Kidney capillary endothelial cell (primary cell): ENCODE results near the gene MYRF.
A peak's percentile ranks its signal among the peaks of the same experiment; 100 is the strongest.

Experiments used
- DNase-seq: peaks from one replicate; pipeline ENCODE4 v3.0.0-alpha.2; 2018; ENCODE audit warnings: low spot score

Gene MYRF

GRCh38 chr11:61718621-61719302, 33.7 kb upstream of the MYRF start:
- peak; percentile 62 for DNase-seq

GRCh38 chr11:61719978-61720377, 32.5 kb upstream of the MYRF start:
- no peak for DNase-seq

- no peak for DNase-seq
Observed at GRCh38 chr11:61720597-61720996, 31.8 kb upstream of the MYRF start.

GRCh38 chr11:61724437-61724836, 28.0 kb upstream of the MYRF start:
- DNase-seq: no peak

- peak; percentile 41 for DNase-seq
Observed at GRCh38 chr11:61725781-61726231, 26.6 kb upstream of the MYRF start.

- DNase-seq: no peak
Observed at GRCh38 chr11:61726775-61727174, 25.7 kb upstream of the MYRF start.

- no peak for DNase-seq
Observed at GRCh38 chr11:61727401-61727811, 25.0 kb upstream of the MYRF start.

GRCh38 chr11:61728066-61728939, 24.1 kb upstream of the MYRF start:
- no peak for DNase-seq

GRCh38 chr11:61728940-61729219, 23.6 kb upstream of the MYRF start:
- DNase-seq: no peak

GRCh38 chr11:61730240-61730994, 22.0 kb upstream of the MYRF start:
- no peak for DNase-seq

- no peak for DNase-seq
Observed at GRCh38 chr11:61731211-61731951, 21.1 kb upstream of the MYRF start.

GRCh38 chr11:61731952-61732675, 20.3 kb upstream of the MYRF start:
- no peak for DNase-seq

- DNase-seq: no peak
Observed at GRCh38 chr11:61732705-61733104, 19.7 kb upstream of the MYRF start.

GRCh38 chr11:61733120-61733978, 19.1 kb upstream of the MYRF start:
- DNase-seq: peak; percentile 75

GRCh38 chr11:61734767-61735166, 17.7 kb upstream of the MYRF start:
- no peak for DNase-seq

- no peak for DNase-seq
Observed at GRCh38 chr11:61735391-61735790, 17.0 kb upstream of the MYRF start.

GRCh38 chr11:61736310-61736709, 16.1 kb upstream of the MYRF start:
- DNase-seq: no peak

- DNase-seq: no peak
Observed at GRCh38 chr11:61737131-61737530, 15.3 kb upstream of the MYRF start.

- no peak for DNase-seq
Observed at GRCh38 chr11:61737636-61738386, 14.6 kb upstream of the MYRF start.

GRCh38 chr11:61738776-61739175, 13.7 kb upstream of the MYRF start:
- no peak for DNase-seq
